HG03457 (cell line): ENCODE measurements around the gene MADD.

ENCODE experiments used
- ATAC-seq: cut with Tn5 transposase; IDR thresholded peaks from one replicate; pipeline ENCODE4 v1.9.1; 2021; ENCODE audit warnings: moderate number of reproducible peaks; ENCODE audit not compliant: unreplicated experiment

Gene MADD

DNA sequence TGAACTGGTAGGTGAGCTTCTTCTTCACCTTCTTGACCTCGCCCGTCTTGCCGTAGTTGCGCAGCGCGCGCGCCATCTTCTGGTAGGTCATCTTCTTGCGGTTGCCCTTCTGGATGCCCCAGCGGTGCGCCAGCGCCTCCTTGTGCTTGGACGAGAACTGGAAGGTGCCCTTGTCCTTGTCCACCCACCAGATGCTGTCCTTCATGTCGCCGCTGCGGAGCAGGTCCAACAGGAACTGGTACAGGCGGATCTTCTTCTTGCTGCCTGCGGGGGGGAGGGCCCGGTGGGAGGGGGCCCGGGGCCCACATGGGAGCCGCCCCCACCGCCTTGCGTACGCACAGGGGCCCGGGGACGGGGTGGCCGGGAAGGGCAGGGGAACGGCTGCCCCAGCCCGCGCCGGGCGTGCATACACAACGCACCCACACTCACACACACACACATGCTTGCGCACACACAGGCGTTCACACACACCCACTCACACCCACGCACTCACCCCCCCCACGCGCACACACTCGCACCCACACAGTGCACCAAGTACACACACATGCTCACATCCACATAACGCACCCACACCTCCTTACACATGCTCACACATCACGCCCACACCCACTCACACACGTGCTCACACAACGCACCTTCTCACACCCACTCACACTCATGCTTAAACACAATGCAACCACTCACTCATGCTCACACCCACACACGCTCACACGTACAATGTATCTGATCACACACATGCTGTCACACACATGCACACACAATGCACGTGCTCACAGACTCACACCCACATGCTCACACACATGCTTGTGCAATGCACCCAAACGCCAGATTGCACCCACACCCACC lies 85.6 kb downstream of the MADD start:
- no peak for ATAC-seq

DNA sequence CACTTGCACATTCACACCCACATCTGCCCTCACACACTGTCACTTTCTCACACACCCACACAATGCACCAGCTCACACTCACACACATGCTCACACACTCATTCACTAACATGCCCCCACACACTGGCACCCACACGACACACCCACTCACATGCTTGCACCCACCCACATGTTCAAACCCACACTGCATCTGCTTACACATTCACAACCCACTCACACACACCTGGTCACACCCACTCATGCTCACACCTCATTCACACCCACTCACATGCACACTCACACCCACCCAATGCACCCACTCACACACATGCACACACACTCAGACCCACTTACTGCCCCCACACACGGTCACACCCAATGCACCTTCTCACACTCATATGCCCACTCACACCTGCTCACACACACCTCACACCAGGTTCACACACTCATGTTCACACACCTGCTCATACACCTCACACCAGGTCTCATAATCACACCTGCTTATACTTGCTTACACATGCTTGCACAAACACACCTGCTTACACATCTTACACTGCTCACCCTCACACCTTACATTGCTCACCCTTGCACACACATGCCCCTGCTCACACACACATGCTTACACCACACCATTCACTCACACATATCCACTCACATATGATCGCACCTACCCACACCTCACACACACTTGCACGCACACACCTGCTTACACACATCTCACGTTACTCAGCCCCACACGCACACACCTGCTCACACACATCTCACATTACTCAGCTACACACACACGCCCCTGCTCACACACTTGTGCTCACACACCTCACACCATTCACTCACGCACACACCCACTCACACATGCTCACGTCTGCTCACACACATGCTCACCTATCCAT lies 86.4 kb downstream of the MADD start:
- no peak for ATAC-seq

DNA sequence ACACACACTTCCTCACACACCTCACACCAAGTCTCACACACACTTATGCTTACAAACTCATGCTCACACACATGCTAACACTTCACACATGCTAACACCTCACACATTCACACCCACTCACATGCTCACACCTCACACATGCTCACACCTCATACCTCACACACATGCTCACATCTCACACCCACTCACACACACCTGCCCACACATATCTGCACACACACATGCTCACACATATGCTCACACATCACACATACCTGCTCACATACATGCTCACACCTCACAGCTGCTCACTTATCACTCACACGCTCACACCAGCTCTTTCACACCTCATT lies 87.0 kb downstream of the MADD start:
- no peak for ATAC-seq

DNA sequence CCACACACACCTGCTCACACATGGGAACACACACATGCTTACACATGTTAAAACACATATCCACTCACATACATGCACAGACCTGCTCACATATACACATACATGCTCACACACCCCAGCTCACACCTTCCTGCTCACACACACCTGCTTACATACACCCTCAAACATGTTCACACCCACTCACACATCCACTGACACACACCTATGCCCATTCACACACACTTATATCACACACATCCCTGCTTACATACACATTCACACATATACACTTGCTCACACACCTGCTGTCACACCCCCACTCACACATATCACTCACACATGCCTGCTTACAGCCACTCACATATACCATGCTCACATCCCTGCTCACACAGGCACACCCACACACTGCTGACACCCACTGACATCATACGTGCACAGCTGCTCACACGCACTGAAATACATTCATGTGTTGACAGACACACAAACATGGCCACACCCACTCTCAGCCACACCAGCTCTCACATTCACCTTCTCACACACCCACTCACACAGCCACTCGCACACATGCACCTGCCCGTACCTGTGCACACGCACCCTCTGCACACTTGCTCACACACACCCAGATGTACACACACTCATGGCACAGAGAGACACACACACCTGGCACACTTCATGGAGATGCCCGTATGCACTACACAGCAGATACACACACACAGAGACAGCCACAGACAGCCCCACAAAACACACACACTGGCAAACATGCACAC lies 88.2 kb downstream of the MADD start:
- ATAC-seq, result no peak

DNA sequence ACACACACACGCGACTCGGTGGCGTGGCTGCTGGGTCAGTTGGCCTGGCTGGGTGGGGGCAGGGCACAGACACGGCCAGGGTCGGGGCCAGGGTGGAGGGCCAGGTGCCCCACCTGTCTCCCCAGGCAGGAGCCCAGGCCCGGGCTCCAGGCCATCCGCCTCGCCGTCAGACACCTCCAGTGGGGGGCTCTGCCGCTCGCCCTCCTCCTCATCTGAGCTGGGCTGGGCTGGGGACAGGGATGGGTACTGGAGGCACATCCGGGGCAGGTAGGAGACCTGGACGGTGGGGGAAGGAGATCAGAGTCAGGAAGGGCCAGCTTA lies 88.8 kb downstream of the MADD start:
- ATAC-seq, result no peak

DNA sequence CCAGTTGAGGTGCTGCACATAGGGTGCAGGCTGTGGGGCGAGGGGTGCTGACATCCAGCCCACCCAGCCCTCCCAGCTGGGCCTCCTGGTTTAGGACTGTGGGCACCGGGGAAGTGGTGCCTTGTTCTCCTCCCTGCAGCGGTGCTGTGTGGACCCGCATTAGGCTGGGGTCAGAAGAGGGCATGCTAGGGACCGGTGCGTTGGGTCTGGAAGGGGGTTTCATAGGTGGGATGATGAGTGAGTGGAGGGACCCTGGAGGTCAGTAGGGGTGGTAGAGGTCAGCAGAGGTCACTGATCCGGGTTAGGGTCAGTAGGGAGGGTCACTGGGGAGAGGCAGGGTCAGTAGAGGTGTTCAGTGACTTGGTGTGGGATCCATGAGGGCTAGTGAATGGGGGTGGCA lies 89.2 kb downstream of the MADD start:
- no peak for ATAC-seq

DNA sequence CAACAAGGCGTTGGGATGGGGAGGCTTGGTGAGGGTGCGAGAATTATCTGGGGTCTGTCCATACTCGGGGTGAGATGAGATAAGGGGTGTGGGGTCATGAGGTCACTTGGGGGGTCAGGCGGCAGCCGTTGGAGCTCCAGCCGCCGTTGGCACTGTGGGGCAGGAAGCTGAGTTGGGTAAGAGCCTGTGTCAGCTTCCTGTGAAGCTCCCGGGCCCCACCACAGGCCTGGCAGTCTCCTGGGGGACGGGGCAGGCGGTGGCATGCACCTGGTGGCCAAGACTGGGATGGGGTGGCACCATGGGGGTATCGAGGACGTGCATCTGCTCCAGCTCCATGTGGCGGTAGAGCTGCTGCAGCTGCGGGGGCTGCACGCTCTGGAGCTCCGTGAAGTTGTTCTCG lies 89.7 kb downstream of the MADD start:
- ATAC-seq, result no peak

DNA sequence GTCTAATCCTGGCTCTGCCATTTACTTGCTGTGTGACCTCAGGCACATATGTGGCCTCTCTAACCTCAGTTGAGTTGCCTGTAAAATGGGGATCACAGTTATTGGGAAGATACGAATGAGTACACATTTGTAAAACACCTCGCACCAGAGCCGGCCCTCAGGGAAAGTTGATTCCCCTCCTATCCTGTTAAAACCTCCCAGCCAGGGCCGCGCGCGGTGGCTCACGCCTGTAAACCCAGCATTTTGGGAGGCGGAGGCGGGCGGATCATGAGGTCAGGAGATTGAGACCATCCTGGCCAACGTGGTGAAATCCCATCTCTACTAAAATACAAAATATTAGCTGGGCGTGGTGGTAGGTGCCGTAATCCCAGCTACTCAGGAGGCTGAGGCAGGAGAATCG lies 90.4 kb downstream of the MADD start:
- ATAC-seq, result no peak

DNA sequence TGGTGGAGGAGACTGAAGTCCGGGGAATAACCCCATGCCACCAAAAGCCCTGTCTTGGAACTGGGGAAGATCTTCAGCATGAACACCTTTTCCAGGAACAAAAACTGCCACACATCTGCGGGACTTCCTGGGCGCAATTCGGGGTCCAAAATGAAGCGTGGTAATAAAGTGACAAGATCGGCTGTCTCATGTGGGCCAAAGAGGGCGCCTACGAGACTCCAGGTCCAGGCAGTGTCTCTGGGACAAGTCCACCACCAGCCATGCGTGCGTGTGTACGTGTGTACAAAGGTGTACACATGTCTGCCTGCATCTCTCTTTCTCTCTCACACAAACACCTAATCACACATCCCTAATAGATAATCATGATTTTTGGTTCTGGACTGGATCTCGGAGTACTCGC lies 91.5 kb downstream of the MADD start:
- no peak for ATAC-seq

DNA sequence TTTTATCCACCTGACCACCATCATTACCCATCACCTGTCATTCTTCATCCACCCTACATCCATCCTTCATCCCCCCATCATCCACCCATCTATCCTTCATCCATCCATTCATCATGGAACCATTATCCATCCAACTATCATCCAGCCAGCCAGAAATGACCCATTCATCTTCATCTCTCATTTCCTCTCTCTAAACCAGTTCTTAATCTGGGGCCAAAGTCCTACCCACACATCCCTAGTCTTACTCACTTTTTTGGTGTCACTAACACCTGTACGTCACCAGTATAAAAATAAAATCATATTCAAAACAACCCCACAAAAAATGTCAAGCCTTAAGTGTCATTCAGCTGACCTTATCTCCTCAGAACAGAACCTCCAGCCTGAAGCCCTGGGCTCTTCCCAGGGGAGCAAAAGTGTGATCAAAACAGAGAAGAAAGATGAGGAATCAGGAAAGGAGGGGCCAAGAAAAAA lies 96.1 kb downstream of the MADD start:
- ATAC-seq, result no peak

DNA sequence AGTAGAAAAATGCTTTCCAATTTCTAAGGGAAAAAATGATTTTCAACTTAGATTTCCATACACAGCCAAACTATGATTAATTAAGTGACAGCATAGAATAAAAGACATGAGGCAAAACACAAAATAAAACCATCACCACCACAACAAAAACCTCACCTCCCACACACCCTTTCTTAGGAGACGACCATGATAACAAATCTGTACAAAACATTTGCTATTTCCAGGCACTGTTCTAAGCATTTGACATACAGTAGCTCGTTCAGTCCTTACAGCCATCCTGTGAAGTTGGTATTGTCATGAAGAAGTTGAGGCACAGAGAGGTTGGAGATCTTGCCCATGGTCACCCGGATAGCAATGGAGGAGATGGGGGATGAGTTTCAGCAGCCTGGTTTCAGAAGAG lies 99.7 kb downstream of the MADD start:
- ATAC-seq, result no peak

DNA sequence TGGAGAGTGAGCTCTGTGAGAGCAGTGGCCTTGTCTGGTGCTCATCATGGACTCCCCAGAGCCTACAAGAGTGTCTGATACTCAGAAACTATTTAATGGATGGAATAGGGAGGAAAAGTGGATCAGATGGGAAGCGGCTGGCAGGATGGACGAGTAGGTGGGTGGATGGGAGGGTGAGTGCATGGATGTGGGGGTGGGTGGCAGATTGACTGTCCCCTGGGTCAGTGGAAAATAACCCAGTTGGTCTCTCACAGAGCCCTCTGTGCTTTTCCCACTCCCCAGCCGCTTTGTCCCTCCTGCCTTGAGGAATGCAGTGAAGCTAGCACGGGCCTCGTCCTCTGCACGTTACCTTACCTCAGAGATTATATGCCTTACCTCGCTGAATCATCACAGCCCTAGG lies 102.5 kb downstream of the MADD start:
- no peak for ATAC-seq

DNA sequence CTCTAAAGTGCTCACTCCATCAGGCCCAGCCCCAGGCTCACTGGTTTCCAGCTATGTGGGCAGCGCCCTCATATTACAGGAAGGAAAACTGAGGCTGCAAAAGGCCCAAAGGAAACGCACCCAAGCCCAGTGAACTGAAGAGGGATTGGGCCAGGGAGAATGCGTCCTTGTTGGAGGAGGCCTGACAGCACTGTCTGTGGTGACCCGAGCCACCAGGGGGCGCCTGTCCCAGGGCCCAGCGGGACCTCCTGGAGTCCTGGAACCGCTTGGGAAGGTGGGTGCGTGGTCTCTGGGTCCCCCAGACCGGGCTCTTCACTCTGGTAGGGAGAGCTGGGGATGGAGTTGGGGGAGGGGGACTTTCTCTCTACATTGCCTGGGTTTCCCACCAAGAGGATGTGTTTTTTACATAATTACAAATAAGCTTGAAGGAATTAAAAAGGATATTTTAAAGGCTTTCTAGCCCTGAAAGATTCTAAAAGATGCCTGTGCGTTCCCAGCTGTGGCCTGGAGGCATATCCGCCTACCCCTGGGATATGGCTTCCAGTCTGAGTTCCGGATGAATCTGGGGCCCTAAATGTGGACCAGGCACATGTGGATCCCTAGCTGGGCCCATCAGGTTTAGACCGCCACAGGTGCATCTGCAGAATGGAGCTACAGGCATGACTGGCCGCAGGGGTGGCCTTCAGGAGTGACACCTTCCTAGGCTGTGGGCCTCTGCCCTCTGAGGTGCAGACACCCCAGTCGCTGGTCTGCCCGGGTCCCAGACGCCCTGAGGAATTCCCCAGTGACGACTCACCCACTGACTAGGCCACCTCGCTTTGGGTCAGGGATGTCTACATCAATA lies 104.2 kb downstream of the MADD start:
- ATAC-seq, result no peak

DNA sequence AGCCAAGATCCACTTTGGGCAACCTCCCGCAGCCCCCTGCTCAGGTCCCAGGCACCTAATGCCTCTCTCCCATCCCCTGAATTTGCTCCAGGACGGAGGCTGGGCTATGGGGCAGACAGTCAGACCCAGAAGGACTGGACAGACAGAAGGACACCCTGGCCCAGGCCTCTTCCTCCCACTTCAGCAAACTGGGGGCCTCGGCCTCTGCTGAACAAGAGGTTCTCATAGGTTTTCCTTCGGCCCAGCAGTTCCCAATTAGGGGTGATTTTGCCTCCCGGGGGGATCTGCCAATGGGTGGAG lies 104.7 kb downstream of the MADD start:
- no peak for ATAC-seq

DNA sequence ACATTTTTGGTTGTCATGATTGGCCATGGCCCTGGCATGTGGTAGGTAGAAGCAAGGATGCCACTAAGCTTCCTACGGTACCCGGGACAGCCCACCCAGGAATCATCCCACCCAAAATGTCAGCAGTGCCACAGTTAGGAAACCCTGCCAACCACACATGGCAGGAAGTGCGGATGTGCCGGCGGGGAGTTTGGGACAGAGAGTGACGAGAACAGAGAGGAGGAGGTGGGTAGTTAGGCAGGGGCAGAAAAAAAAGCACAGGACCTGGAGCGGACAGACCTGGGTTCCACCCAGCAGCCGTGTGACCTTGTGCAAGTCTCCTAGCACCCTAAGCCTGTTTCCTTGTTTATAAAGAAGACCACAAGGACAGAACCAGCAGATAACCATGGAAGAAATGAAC lies 105.1 kb downstream of the MADD start:
- ATAC-seq, result no peak

DNA sequence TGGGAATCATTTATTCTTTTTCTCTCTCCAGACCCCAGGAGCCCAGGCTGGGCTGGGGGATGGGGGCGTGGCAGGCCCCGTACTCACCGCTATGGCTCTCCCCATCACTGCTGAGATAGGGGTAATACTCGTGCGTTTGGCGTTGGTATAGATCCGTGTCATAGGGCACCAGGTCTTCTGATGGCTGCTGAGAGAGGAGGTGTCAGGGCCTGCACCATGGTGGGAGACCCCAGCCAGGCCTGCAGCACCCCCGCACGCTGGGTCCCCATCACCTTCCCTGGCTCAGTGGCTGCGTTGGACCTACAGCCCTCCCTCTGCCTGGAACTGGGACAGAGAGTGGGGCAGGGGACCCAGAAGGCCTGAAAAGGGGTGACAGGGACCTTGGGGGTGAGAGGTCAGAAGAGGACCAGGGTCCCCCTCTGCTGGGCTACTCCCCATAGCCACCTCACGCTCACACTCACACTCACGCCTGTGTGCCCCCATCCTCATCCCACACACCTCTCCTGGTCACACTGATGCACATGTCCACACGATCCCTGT lies 105.7 kb downstream of the MADD start:
- no peak for ATAC-seq

DNA sequence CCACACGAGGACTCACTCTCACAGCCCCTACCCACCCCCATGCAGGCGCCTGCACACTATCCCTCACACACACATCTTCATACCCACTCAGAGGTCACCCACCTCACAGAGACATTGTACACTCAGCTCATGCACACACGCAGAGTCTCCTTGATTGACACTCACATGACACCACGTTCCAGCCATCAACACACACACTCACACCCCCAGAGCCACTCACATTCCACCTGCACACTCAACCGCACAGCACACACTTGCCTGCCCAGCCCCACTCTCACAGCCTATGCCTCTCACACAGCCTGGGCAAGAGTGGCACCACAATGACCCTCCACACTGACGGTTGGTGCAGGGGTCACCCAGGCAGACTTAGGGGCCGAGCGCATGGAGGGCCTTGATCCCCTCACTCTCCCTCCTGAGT lies 106.2 kb downstream of the MADD start:
- no peak for ATAC-seq

DNA sequence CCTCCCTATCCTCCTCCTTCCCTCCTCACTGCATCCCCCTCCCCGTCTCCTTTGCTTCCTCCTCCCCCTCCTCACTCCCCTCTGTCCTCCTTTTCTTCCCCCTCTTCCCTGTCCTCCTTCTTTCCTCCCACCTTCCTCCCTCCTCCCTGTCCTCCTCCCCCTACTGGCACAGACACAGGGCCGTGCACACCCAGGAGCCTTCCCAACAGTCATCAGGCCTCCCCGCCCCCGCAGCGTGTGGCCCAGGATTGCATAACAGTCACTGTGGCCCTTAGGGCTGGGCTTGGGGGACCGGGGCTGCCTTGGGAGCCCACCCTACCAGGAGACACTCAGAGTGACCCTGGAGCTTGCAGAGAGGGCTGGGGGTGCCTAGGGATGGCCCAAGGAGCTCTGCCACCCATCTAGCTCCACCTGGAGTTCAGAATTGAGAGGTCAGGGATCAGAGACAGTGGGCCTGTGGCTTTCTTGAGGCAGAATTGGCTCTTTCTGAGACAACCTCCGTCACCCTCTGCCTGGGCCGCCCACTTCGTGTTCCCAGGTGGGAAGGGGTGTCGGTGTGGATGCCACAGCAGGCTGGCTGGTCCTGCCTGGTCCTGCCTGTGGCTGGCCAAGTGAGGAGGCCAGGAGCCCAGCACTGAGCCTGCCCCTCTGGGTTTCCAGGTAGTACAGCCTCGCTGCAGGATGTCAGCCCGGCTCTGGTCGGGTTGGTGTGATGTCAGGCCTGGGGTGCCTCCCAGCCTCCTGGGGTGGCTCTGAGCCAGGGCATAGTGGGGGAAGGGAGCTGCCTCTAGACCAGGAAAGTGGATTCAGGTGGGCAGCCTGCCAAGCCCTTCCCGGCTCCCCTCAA lies 106.8 kb downstream of the MADD start:
- ATAC-seq, result no peak

DNA sequence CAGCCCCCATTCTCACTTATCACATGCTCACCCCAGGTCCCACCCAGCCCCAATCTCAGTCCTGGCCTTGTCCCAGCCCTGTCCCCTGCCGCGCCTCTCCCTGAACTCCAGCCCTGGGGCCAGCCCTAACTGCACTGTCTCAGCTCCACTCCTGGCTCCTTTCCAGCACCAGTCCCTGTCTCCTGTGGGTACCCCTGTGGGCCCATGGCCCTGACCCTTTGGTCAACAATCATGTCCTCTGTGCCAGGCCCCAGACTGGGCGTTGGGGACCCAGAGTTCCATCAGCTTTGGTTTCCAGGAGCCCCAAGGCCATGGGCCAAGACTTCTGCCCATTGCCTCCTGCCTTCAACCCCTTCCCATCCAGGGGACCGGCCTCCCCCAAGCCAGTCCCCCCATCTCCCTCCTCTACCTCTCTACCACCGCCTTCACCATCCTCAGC lies 107.7 kb downstream of the MADD start:
- ATAC-seq, result no peak
